K562 treated with DMSO at 1 percent for 48 hours (cell line): Measurements from ENCODE around the gene AKAP7. TPM values are rescaled to one million over a fixed set of nuclear protein-coding genes. Genes with fewer than 3 reads are reported as not detected.

ENCODE experiments used
- total RNA-seq: library from RNA; unstranded; fragments of 300-600 nt; gene quantifications from 2 replicates; pipeline ENCODE4 v1.2.3, GENCODE V29; 2022; ENCODE audit warnings: low replicate concordance; ENCODE audit errors: extremely low read depth

Gene AKAP7
- total RNA-seq, result not detected in 2 replicates

DNA sequence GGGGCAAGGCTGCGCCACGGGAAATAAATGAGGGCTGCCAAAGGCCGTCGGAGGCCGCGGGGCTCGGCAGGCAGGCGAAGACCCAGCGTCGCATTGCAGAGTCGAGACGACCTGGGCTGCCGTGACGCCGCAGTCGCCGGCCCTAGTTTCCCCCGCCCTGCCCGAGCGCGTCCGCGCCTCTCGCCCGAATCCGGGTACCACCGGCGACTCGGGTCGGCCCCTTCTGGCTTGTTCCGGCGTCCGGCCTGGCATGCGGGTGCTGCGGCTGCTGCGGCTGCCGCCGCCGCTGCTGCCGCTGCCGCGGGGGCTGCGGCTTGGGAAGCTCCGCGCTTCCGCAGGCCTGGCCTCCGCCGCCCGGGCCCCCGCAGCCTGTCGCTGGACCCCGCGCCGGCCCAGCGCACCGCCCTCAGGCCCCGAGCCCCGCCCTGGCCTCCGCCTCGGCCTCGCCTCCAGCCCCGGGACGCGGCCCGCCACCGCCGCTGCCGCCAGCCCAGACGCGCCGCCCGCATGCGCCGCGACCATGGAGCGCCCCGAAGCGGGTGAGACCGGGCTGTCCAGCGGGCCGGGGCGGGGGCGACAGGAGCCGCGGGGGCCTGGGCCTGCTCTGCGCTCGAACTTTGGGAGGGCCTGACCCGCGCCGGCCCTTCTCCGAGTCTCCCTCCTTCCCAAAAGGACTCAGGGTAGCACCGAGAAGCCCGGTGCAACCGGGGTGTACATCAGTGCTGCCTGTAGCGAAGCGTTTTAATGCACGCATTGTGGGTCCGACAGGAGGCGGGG lies at the start of gene AKAP7:
AKAP7 (plus strand) TSS at position 224 of the 777 bp plus-strand sequence; CDS start at position 521, 297 bp downstream.

Other genes with a start within 250 kb of the AKAP7 start
- not detected in 2 replicates for gene EPB41L2, start 72.2 kb upstream of the AKAP7 start, total RNA-seq